HG03575 (cell line): ENCODE data around the gene TXNL4A.
"Not testable (repeated sequence)": the region's sequence is repeated elsewhere in the genome, so short reads cannot be mapped to it uniquely, and the experiment has no call there.

Experiments
- ATAC-seq: cut with Tn5 transposase; IDR thresholded peaks from one replicate; pipeline ENCODE4 v1.9.1; 2021; ENCODE audit not compliant: unreplicated experiment, insufficient number of reproducible peaks, low FRiP score; ENCODE audit errors: extremely low read depth

Gene TXNL4A

GRCh38 chr18:79971211-79971952, 17.0 kb downstream of the TXNL4A start:
- no peak for ATAC-seq

- no peak for ATAC-seq
These were observed 17.8 kb downstream of the TXNL4A start for GRCh38 chr18:79970419-79971133.

- ATAC-seq = no peak
These were observed 23.1 kb downstream of the TXNL4A start for GRCh38 chr18:79965119-79965902.

GRCh38 chr18:79964330-79965118, 23.8 kb downstream of the TXNL4A start, which contains the start of gene HSBP1L1:
Gene HSBP1L1, plus strand, starts transcription at chr18:79964643. Its CDS starts 93 bp downstream, at chr18:79964736.
- no peak for ATAC-seq

GRCh38 chr18:79963658-79964329, 24.6 kb downstream of the TXNL4A start:
- no peak for ATAC-seq

- ATAC-seq = peak; percentile 36
These were observed 25.3 kb downstream of the TXNL4A start for GRCh38 chr18:79962835-79963657.

GRCh38 chr18:79962311-79962710, 26.1 kb downstream of the TXNL4A start:
- no peak for ATAC-seq

- no peak for ATAC-seq
These were observed 26.7 kb downstream of the TXNL4A start for GRCh38 chr18:79961527-79962291.

GRCh38 chr18:79960921-79961526, 27.3 kb downstream of the TXNL4A start:
- no peak for ATAC-seq

GRCh38 chr18:79960161-79960801, 28.1 kb downstream of the TXNL4A start:
- ATAC-seq = not testable (repeated sequence)

GRCh38 chr18:79958981-79959380, 29.4 kb downstream of the TXNL4A start:
- no peak for ATAC-seq

GRCh38 chr18:79956276-79956675, 32.1 kb downstream of the TXNL4A start:
- ATAC-seq = no peak

- ATAC-seq = no peak
These were observed 32.9 kb downstream of the TXNL4A start for GRCh38 chr18:79955302-79956075.

- no peak for ATAC-seq
These were observed 33.6 kb downstream of the TXNL4A start for GRCh38 chr18:79954791-79955190.

GRCh38 chr18:79953971-79954651, 34.3 kb downstream of the TXNL4A start:
- no peak for ATAC-seq
